HG03175 (cell line): Measurements from ENCODE around the gene CSNK1D.

Source experiments
- ATAC-seq: cut with Tn5 transposase; IDR thresholded peaks from one replicate; pipeline ENCODE4 v1.9.1; 2021; ENCODE audit warnings: mild to moderate bottlenecking, moderate library complexity; ENCODE audit not compliant: unreplicated experiment

The CSNK1D gene

GRCh38 chr17:82311971-82312370 is 38.5 kb upstream of the CSNK1D start:
- no peak for ATAC-seq

- no peak for ATAC-seq
Observed at GRCh38 chr17:82310877-82311276, 37.4 kb upstream of the CSNK1D start.

- no peak for ATAC-seq
Observed at GRCh38 chr17:82309656-82310570, 36.4 kb upstream of the CSNK1D start.

DNA sequence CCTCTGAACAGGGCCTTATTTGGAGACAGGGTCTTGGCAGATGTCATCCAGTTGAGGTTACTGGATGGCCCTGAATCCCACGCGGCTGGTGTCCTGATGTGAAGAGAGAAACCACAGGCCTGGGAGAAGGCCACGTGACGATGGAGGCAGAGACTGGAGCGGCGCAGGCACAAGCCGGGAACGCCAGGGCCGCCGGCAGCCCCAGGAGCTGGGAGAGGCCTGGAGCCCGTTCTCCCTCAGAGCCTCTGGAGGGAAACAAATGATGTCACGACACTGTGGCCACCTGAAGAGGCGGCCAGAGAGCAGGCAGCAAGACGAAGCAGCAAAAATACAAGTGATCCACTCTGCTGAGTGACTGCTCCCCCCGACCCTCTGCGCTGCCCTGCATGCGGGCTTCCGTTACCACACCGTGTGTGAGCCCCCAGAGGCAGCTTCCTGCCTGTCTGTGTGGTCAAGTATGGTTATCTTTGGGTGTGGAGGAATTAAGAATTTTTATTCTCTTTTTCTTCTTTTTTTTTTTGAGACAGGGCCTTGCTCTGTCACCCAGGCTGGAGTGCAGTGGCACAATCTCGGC is 32.3 kb upstream of the CSNK1D start:
- no peak for ATAC-seq

- no peak for ATAC-seq
Observed at GRCh38 chr17:82304826-82305726, 31.6 kb upstream of the CSNK1D start.

- no peak for ATAC-seq
Observed at GRCh38 chr17:82303944-82304808, 30.7 kb upstream of the CSNK1D start.

- ATAC-seq: no peak
Observed at GRCh38 chr17:82302991-82303943, 29.8 kb upstream of the CSNK1D start.

DNA sequence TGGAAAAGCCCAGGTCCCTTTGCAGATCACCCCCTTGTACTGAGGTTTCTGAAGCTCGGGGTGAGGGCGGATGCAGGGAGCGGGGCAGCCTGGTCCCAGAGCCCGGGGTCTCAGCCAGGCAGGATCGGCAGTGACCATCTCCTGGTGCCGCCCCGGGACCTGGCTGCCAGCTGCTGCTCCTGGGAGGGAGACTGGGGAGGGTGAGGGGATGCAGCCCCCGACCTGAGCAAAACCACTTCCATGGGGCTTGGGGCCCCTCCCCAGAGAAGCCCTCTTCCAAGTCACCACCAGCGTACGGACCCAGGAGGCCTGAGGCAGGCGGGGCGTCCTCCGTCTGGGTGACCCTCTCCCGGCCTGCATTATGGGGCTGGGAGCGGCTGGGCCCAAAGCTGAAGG is 29.1 kb upstream of the CSNK1D start:
- ATAC-seq: no peak

GRCh38 chr17:82301916-82302567 is 28.5 kb upstream of the CSNK1D start:
- no peak for ATAC-seq

DNA sequence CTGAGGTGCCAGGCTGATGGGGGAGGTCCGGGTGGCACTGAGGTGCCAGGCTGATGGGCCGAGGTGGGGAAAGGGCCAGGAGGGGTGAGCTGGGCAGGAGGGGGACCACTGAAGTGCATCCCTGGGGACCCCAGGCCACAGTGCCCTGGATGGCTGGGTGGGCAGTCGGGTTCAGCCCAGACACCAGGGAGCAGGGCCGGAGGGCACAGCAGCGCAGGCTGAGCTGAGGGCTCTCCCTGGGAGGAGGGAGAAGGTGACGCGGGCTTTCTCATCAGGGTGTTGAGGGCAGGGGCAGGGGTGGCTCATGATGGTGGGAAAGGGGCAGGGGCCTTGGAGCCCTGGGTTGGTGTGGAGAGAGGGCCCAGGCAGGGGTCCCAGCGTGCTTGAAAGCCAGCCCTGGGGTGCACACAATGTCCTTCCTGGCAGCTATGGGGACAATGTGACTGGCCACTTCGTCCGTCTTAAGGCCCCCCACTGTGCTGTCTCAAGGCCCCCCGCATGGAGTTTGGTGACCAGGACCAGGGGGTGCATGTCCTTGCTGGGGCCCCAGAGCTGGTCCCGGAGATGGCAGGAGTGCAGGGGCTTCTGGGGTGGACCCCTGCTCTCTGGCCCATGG is 27.9 kb upstream of the CSNK1D start:
- no peak for ATAC-seq

DNA sequence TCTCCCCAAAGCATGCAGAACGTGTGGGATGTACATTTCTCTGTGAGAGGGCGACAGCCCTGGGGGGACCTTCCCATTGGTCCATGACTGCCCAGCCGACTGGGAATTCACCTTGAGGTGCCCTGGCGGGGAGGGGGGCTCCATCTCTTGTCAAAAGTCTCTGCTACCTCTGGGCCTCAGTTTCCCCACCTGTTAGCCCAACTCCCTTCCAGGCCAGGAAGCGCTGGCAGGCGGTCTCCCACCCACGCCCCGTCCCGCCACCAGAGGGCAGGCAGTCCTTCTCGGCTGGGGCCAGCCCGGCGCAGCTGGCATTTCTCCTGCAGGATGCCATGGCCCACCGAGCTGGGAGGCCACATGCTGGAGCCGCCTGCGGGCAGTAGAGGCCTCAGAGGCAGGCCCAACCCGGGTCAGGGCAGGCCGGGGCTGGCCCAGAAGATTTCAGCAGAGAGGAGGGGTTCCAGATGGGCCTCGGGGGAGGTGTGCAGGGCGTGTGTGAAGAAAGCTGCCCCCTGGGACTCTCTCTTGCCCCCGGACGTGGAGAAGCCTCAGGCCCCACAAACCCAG is 27.3 kb upstream of the CSNK1D start:
- no peak for ATAC-seq

- no peak for ATAC-seq
Observed at GRCh38 chr17:82300228-82300627, 26.7 kb upstream of the CSNK1D start.

DNA sequence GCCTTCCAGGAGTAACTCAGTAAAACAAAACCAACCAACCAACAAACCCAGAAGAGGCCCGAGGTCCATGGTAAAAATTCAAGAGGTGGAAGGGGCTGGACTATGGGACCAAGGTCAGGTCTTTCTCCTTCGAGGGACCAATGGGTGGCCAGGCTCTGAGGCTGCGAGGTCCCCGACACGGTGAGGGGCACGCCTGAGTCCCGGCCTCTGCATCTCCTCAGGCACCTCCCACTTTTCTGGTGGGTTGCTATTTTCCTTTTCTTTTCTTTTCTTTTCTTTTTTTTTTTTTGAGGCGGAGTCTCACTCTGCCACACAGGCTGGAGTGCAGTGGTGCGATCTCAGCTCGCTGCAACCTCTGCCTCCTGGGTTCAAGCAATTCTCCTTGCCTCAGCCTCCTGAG is 26.0 kb upstream of the CSNK1D start:
- ATAC-seq: no peak

DNA sequence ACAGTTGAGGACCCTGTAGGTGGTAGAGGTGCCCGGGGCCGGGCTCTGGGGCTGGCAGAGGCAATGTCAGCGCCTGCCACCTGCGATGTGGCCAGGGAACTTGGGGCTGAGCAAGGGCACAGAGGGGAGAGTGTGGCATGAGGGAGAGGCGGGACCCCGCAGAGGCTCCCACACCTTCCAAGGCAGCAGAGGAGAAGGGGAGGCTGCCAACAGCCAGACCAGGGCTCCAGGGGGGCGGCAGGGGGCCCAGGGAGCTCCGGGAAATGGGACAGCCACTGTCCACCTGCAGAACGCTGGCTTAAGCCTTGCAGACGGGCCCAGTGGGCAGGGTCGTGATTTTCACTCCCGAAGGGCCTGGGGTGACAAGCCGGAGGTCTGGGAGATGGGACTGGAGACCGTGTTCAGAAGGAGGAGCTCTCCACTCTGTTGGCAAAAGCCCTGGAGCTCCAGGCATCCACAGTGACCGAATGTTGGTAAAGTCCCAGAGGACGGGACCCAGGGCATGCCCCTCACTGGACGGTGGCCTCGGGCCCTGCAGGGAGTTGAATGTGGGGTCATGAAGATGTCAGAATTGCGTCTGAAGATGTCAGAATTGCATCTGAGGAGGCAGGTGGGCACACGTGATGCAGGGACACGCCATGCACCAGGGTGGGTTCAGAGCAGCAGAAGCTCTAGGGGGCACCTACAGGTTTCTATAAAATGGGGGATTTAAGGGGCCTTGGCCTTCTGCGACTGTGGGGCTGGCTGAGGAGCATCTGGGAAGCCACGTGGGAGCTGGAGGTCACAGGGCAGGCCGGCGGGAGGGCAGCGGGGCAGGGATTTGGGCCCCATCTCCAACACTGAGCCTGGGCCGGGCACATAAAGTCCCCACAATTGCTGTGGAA is 25.3 kb upstream of the CSNK1D start:
- ATAC-seq: no peak

DNA sequence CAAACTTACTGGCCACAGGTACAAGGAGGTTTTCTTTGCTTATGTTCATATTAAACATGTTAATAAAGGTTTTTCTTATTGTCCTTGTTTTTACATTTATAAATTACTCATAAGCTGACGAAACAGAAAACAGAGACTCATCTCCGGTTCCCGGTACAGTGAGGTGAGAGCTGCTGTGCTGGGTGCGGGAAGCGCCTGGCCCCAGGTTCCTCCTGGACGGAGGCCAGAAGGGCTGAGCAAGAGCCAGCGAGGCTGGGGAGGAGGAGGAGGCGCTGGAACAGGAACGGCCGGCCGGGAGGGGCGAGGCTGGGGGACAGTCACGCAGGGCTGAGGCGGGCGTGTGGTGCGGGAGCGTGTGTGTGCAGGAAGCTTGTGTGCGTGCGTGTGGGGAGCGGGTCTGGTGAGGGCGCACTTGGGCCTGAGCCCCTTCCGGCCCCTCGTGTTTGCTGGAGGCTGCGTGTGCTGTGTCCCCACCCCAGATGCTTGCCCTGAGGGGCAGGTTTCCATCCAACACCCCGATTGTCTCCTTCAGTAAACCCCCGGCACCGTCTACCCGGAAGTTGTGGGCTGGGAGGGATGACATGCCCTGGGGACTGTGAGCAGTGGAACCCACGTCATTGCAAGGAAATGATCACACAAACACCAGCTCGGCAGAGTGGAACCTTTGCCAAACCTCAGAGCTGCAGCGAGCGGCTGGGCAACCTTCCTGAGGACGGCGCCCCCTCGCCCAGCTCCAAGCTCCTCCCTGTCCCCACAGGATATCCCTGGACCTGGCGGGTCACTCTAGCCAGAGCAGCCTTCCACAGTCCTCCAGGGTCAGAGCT is 24.4 kb upstream of the CSNK1D start:
- peak; percentile 64 for ATAC-seq

GRCh38 chr17:82297280-82297713 is 23.8 kb upstream of the CSNK1D start:
- ATAC-seq: no peak
